Neural progenitor cell (in vitro differentiated cells): ENCODE measurements around the gene GALR3. TPM values are rescaled to one million over a fixed set of nuclear protein-coding genes. Genes with fewer than 3 reads are reported as not detected.

ENCODE experiments used
- DNase-seq: peaks from one replicate; pipeline ENCODE4 v3.0.0-alpha.2; 2016; ENCODE audit warnings: low spot score
- H2AFZ ChIP-seq: fragments of 200-600 bp; sonication (generic); replicated peaks from 2 replicates; pipeline ENCODE4 v1.6.1; 2016; ENCODE audit warnings: antibody characterized with exemption
- H3F3A ChIP-seq: fragments of 200-600 bp; sonication (generic); 2 replicates; pipeline ENCODE4 v1.6.1; 2016; ENCODE audit warnings: antibody characterized with exemption, low read depth
- H3K27ac ChIP-seq: fragments of 200-600 bp; sonication (generic); 2 replicates; pipeline ENCODE4 v1.5.1; 2016; ENCODE audit warnings: mild to moderate bottlenecking
- H3K27me3 ChIP-seq: fragments of 200-600 bp; sonication (generic); 2 replicates; pipeline ENCODE4 v1.6.1; 2016; ENCODE audit warnings: mild to moderate bottlenecking, moderate library complexity
- H3K36me3 ChIP-seq: fragments of 200-600 bp; sonication (generic); 2 replicates; pipeline ENCODE4 v1.5.1; 2016
- H3K4me1 ChIP-seq: fragments of 200-600 bp; sonication (generic); 2 replicates; pipeline ENCODE4 v1.6.1; 2016; ENCODE audit warnings: mixed run types
- H3K4me2 ChIP-seq: fragments of 200-600 bp; sonication (generic); 2 replicates; pipeline ENCODE4 v1.6.1; 2016
- H3K4me3 ChIP-seq: fragments of 200-600 bp; sonication (generic); 2 replicates; pipeline ENCODE4 v1.5.1; 2016
- H3K79me2 ChIP-seq: fragments of 200-600 bp; sonication (generic); 2 replicates; pipeline ENCODE4 v1.6.1; 2016; ENCODE audit warnings: low read depth
- H3K9ac ChIP-seq: fragments of 200-600 bp; sonication (generic); 2 replicates; pipeline ENCODE4 v1.6.1; 2016
- H3K9me3 ChIP-seq: fragments of 200-600 bp; sonication (generic); 2 replicates; pipeline ENCODE4 v1.5.1; 2016; ENCODE audit warnings: low read depth
- H4K20me1 ChIP-seq: fragments of 200-600 bp; sonication (generic); 2 replicates; pipeline ENCODE4 v1.6.1; 2016; ENCODE audit warnings: low read depth
- H3K27ac Mint-ChIP-seq: 3 replicates; pipeline ENCODE4 v1.8.0; 2021; ENCODE audit warnings: mixed read lengths
- H3K27me3 Mint-ChIP-seq: 2 replicates; pipeline ENCODE4 v1.8.0; 2022; ENCODE audit warnings: low read depth, mild to moderate bottlenecking, inconsistent platforms, moderate library complexity, mixed read lengths; ENCODE audit not compliant: insufficient read depth
- H3K36me3 Mint-ChIP-seq: 3 replicates; pipeline ENCODE4 v1.8.0; 2021; ENCODE audit warnings: mixed read lengths
- H3K4me1 Mint-ChIP-seq: 3 replicates; pipeline ENCODE4 v1.8.0; 2021; ENCODE audit warnings: mixed read lengths
- H3K4me3 Mint-ChIP-seq: 3 replicates; pipeline ENCODE4 v1.8.0; 2021; ENCODE audit warnings: mild to moderate bottlenecking, moderate library complexity, mixed read lengths
- H3K9me3 Mint-ChIP-seq: 3 replicates; pipeline ENCODE4 v1.8.0; 2020; ENCODE audit warnings: mixed read lengths
- CTCF ChIP-seq: fragments of 200-600 bp; sonication (generic); IDR thresholded peaks from 2 replicates; pipeline ENCODE4 v1.5.1; 2017; ENCODE audit warnings: antibody characterized with exemption, mild to moderate bottlenecking
- EZH2 ChIP-seq: fragments of 200-600 bp; sonication (generic); IDR thresholded peaks from 2 replicates; pipeline ENCODE4 v1.6.1; 2017; ENCODE audit warnings: antibody characterized with exemption, mild to moderate bottlenecking, moderate library complexity
- EZH2phosphoT487 ChIP-seq: fragments of 200-600 bp; sonication (generic); IDR thresholded peaks from 2 replicates; pipeline ENCODE4 v1.6.1; 2017; ENCODE audit warnings: antibody characterized with exemption
- total RNA-seq: library from RNA; depleted of rRNA; stranded (reverse); fragments of >200 nt; gene quantifications from 2 replicates; pipeline ENCODE4 v1.2.3, GENCODE V29; 2015; ENCODE audit warnings: low replicate concordance

GALR3 gene
- total RNA-seq, 1 donor from 2014 or later, result not detected

- H3K4me2 ChIP-seq, result no peak overlapping the region
- no peak for TF ChIP-seq EZH2
- TF ChIP-seq EZH2phosphoT487, result no peak
- no peak for TF ChIP-seq CTCF
- no peaks in the 10 kb centered on the region for H3K36me3 ChIP-seq
- peaks cover 4% of the 10 kb centered on the region for H3K36me3 Mint-ChIP-seq
- no peaks in the 10 kb centered on the region for H3K9me3 ChIP-seq
- no peak for DNase-seq
- H3K4me3 Mint-ChIP-seq, result peak overlapping the region; percentile 96
- H3K27ac Mint-ChIP-seq, result no peak overlapping the region
- peaks cover 43% of the 10 kb centered on the region for H3F3A ChIP-seq
- peaks cover 6% of the 10 kb centered on the region for H4K20me1 ChIP-seq
- no peak overlapping the region for H3K9ac ChIP-seq
- H3K27ac ChIP-seq, result no peak overlapping the region
- H3K4me3 ChIP-seq, result no peak overlapping the region
- no peak overlapping the region for H2AFZ ChIP-seq
- H3K27me3 ChIP-seq, result no peaks in the 10 kb centered on the region
- peaks cover 12% of the 10 kb centered on the region for H3K4me1 Mint-ChIP-seq
- peaks cover 4% of the 10 kb centered on the region for H3K27me3 Mint-ChIP-seq
- H3K4me1 ChIP-seq, result no peaks in the 10 kb centered on the region
- H3K79me2 ChIP-seq, result peaks cover 14% of the 10 kb centered on the region
- H3K9me3 Mint-ChIP-seq, result peaks cover 6% of the 10 kb centered on the region
These were observed 19.0 kb downstream of the GALR3 start for GRCh38 chr22:37842015-37842793.

GRCh38 chr22:37843741-37844089 is 20.5 kb downstream of the GALR3 start:
- peak overlapping the region; percentile 89 for H3K27ac Mint-ChIP-seq
- no peak overlapping the region for H3K27ac ChIP-seq
- DNase-seq, result no peak

GRCh38 chr22:37844904-37845329 is 21.7 kb downstream of the GALR3 start:
- TF ChIP-seq EZH2phosphoT487 (no peak), EZH2 (no peak), CTCF (no peak)
- Histone ChIP-seq H3K4me3 (peak overlapping the region; percentile 62), H3F3A (peaks cover 54% of the 10 kb centered on the region), H3K4me1 (peaks cover under 1% of the 10 kb centered on the region), H3K9ac (no peak overlapping the region), H3K27ac (no peak overlapping the region), H3K27me3 (no peaks in the 10 kb centered on the region), H4K20me1 (peaks cover 8% of the 10 kb centered on the region), H3K79me2 (peaks cover 37% of the 10 kb centered on the region), H3K4me2 (peak overlapping the region; percentile 58), H3K36me3 (no peaks in the 10 kb centered on the region), H2AFZ (peak overlapping the region; percentile 30), H3K9me3 (no peaks in the 10 kb centered on the region)
- Mint-ChIP-seq H3K36me3 (peaks cover 4% of the 10 kb centered on the region), H3K27ac (no peak overlapping the region), H3K27me3 (peaks cover 2% of the 10 kb centered on the region), H3K4me3 (peak overlapping the region; percentile 84), H3K9me3 (peaks cover 10% of the 10 kb centered on the region), H3K4me1 (peaks cover 30% of the 10 kb centered on the region)
- DNase-seq, result no peak

More at GRCh38 chr22:37843741-37844089, 20.5 kb downstream of the GALR3 start:
- Histone ChIP-seq H3F3A (peaks cover 50% of the 10 kb centered on the region), H3K4me2 (peak overlapping the region; percentile 85), H3K4me3 (peak overlapping the region; percentile 62), H3K36me3 (no peaks in the 10 kb centered on the region), H4K20me1 (peaks cover 6% of the 10 kb centered on the region), H3K27me3 (no peaks in the 10 kb centered on the region), H3K4me1 (no peaks in the 10 kb centered on the region), H3K9ac (no peak overlapping the region), H3K9me3 (no peaks in the 10 kb centered on the region), H2AFZ (peak overlapping the region; percentile 17), H3K79me2 (peaks cover 26% of the 10 kb centered on the region)
- peak overlapping the region; percentile 96 for H3K4me3 Mint-ChIP-seq
- peaks cover 4% of the 10 kb centered on the region for H3K36me3 Mint-ChIP-seq
- H3K4me1 Mint-ChIP-seq, result peaks cover 21% of the 10 kb centered on the region
- H3K9me3 Mint-ChIP-seq, result peaks cover 10% of the 10 kb centered on the region
- TF ChIP-seq EZH2phosphoT487, result no peak
- peaks cover 2% of the 10 kb centered on the region for H3K27me3 Mint-ChIP-seq

- Mint-ChIP-seq H3K36me3 (peaks cover 10% of the 10 kb centered on the region), H3K4me1 (peaks cover 40% of the 10 kb centered on the region), H3K4me3 (peak overlapping the region; percentile 35), H3K9me3 (peaks cover 10% of the 10 kb centered on the region), H3K27ac (no peak overlapping the region), H3K27me3 (peaks cover 2% of the 10 kb centered on the region)
- H3K79me2 ChIP-seq, result peaks cover 52% of the 10 kb centered on the region
- H3F3A ChIP-seq, result peaks cover 54% of the 10 kb centered on the region
- H3K9ac ChIP-seq, result no peak overlapping the region
- H4K20me1 ChIP-seq, result peaks cover 22% of the 10 kb centered on the region
- peaks cover 6% of the 10 kb centered on the region for H3K36me3 ChIP-seq
- H3K27ac ChIP-seq, result no peak overlapping the region
- no peak for TF ChIP-seq CTCF
- no peaks in the 10 kb centered on the region for H3K27me3 ChIP-seq
- peaks cover 11% of the 10 kb centered on the region for H3K4me1 ChIP-seq
- no peak overlapping the region for H3K4me3 ChIP-seq
- no peak overlapping the region for H2AFZ ChIP-seq
- DNase-seq, result no peak
- H3K9me3 ChIP-seq, result no peaks in the 10 kb centered on the region
- H3K4me2 ChIP-seq, result no peak overlapping the region
These were observed 23.3 kb downstream of the GALR3 start for GRCh38 chr22:37846433-37846832.
